T-helper 17 cell (primary cell): Measurements from ENCODE around the gene LMAN1L. TPM values are rescaled to one million over a fixed set of nuclear protein-coding genes. Genes with fewer than 3 reads are reported as not detected.

Experiments
- ATAC-seq: fragments of 150-1000 bp; cut with Tn5 transposase; 2 replicates; pipeline ENCODE4 v1.10.0; 2021; ENCODE audit warnings: mild to moderate bottlenecking, moderate library complexity
- DNase-seq, 3 donors: peaks; one replicate each; pipeline versions ENCODE4 v3.0.0 to v3.0.0-alpha.2; 2020 to 2021
- H3K9me3 ChIP-seq: one replicate; pipeline ENCODE4 v1.7.0; 2013; ENCODE audit warnings: low read length, mild to moderate bottlenecking; ENCODE audit not compliant: control insufficient read depth, poor library complexity, severe bottlenecking
- H3K27ac Mint-ChIP-seq: one replicate; pipeline ENCODE4 v1.8.0; 2022; ENCODE audit warnings: mild to moderate bottlenecking, moderate library complexity, mixed read lengths
- H3K27me3 Mint-ChIP-seq: one replicate; pipeline ENCODE4 v1.8.0; 2022; ENCODE audit warnings: mixed read lengths
- H3K36me3 Mint-ChIP-seq: one replicate; pipeline ENCODE4 v1.8.0; 2022; ENCODE audit warnings: low read depth, mixed read lengths
- H3K4me1 Mint-ChIP-seq: one replicate; pipeline ENCODE4 v1.8.0; 2022; ENCODE audit warnings: mild to moderate bottlenecking, mixed read lengths
- H3K4me3 Mint-ChIP-seq: one replicate; pipeline ENCODE4 v1.8.0; 2022; ENCODE audit warnings: mild to moderate bottlenecking, moderate library complexity, mixed read lengths
- total RNA-seq, 4 donors: library from RNA in 2 of 4; stranded (reverse) in 2 of 4; gene quantifications; one replicate each; pipeline ENCODE4 v1.2.3 and lab custom pipeline; 2022 to 2026

LMAN1L gene
- total RNA-seq, 2 donors from 2014 or later: 0.82 to 0.91 TPM

- peaks cover 37% of the 10 kb centered on the region for H3K4me1 Mint-ChIP-seq
- no peaks in the 10 kb centered on the region for H3K36me3 Mint-ChIP-seq
- DNase-seq: peak; percentile 91 to 94 (median 93)
- no peaks in the 10 kb centered on the region for H3K27me3 Mint-ChIP-seq
- peak within 1 kb of the TSS; percentile 66 for H3K27ac Mint-ChIP-seq
- H3K4me3 Mint-ChIP-seq: peak within 1 kb of the TSS; percentile 90
- no peaks in the 10 kb centered on the region for H3K9me3 ChIP-seq
- peak; percentile 93 for ATAC-seq
These were observed 30.2 kb downstream of the LMAN1L start, which contains the start of gene ULK3 for GRCh38 chr15:74842581-74843444. Gene ULK3 (minus strand): TSS chr15:74843156. CDS start chr15:74843105, 51 bp downstream.

- no peaks in the 10 kb centered on the region for H3K9me3 ChIP-seq
- H3K36me3 Mint-ChIP-seq: no peaks in the 10 kb centered on the region
- ATAC-seq (no peak), DNase-seq (no peak)
- no peaks in the 10 kb centered on the region for H3K27me3 Mint-ChIP-seq
- H3K4me1 Mint-ChIP-seq: peaks cover 37% of the 10 kb centered on the region
- peak overlapping the region; percentile 66 for H3K27ac Mint-ChIP-seq
- H3K4me3 Mint-ChIP-seq: peak overlapping the region; percentile 90
These were observed 30.8 kb downstream of the LMAN1L start for GRCh38 chr15:74843445-74843828.

- H3K36me3 Mint-ChIP-seq: peaks cover 2% of the 10 kb centered on the region
- peaks cover 37% of the 10 kb centered on the region for H3K4me1 Mint-ChIP-seq
- peak overlapping the region; percentile 90 for H3K4me3 Mint-ChIP-seq
- H3K27me3 Mint-ChIP-seq: no peaks in the 10 kb centered on the region
- peak overlapping the region; percentile 66 for H3K27ac Mint-ChIP-seq
- DNase-seq (no peak), ATAC-seq (no peak)
- no peaks in the 10 kb centered on the region for H3K9me3 ChIP-seq
These were observed 31.3 kb downstream of the LMAN1L start for GRCh38 chr15:74843891-74844299.

GRCh38 chr15:74844319-74845207, 31.9 kb downstream of the LMAN1L start:
- ATAC-seq (no peak), DNase-seq (no peak)
- no peaks in the 10 kb centered on the region for H3K9me3 ChIP-seq
- H3K36me3 Mint-ChIP-seq: peaks cover 2% of the 10 kb centered on the region
- H3K27ac Mint-ChIP-seq: peak overlapping the region; percentile 87
- no peaks in the 10 kb centered on the region for H3K27me3 Mint-ChIP-seq
- peak overlapping the region; percentile 82 for H3K4me3 Mint-ChIP-seq
- H3K4me1 Mint-ChIP-seq: peaks cover 37% of the 10 kb centered on the region

- peak overlapping the region; percentile 82 for H3K4me3 Mint-ChIP-seq
- ATAC-seq (peak; percentile 51), DNase-seq (peak in 2 of 3 donors; percentile 27 to 30)
- peaks cover 34% of the 10 kb centered on the region for H3K4me1 Mint-ChIP-seq
- peak overlapping the region; percentile 87 for H3K27ac Mint-ChIP-seq
- H3K36me3 Mint-ChIP-seq: peaks cover 2% of the 10 kb centered on the region
- no peaks in the 10 kb centered on the region for H3K27me3 Mint-ChIP-seq
- no peaks in the 10 kb centered on the region for H3K9me3 ChIP-seq
These were observed 32.6 kb downstream of the LMAN1L start for GRCh38 chr15:74845208-74845568.

- Mint-ChIP-seq H3K4me1 (peaks cover 34% of the 10 kb centered on the region), H3K27me3 (no peaks in the 10 kb centered on the region), H3K36me3 (peaks cover 2% of the 10 kb centered on the region), H3K4me3 (peak overlapping the region; percentile 82), H3K27ac (peak overlapping the region; percentile 87)
- peak; percentile 10 for ATAC-seq
- no peak for DNase-seq
- H3K9me3 ChIP-seq: no peaks in the 10 kb centered on the region
These were observed 32.9 kb downstream of the LMAN1L start for GRCh38 chr15:74845581-74845980.

GRCh38 chr15:74847432-74847831, 34.8 kb downstream of the LMAN1L start:
- DNase-seq (no peak), ATAC-seq (no peak)
- H3K27me3 Mint-ChIP-seq: no peaks in the 10 kb centered on the region
- no peaks in the 10 kb centered on the region for H3K9me3 ChIP-seq
- peaks cover 24% of the 10 kb centered on the region for H3K4me1 Mint-ChIP-seq
- H3K36me3 Mint-ChIP-seq: peaks cover 2% of the 10 kb centered on the region
- no peak overlapping the region for H3K4me3 Mint-ChIP-seq
- peak overlapping the region; percentile 86 for H3K27ac Mint-ChIP-seq

- DNase-seq: no peak
- no peaks in the 10 kb centered on the region for H3K27me3 Mint-ChIP-seq
- peaks cover 4% of the 10 kb centered on the region for H3K36me3 Mint-ChIP-seq
- peaks cover 5% of the 10 kb centered on the region for H3K4me1 Mint-ChIP-seq
- no peak overlapping the region for H3K27ac Mint-ChIP-seq
- ATAC-seq: no peak
- no peaks in the 10 kb centered on the region for H3K9me3 ChIP-seq
- H3K4me3 Mint-ChIP-seq: no peak overlapping the region
These were observed 37.8 kb downstream of the LMAN1L start for GRCh38 chr15:74850393-74850792.

- ATAC-seq (no peak), DNase-seq (no peak)
- no peaks in the 10 kb centered on the region for H3K9me3 ChIP-seq
- peaks cover 5% of the 10 kb centered on the region for H3K4me1 Mint-ChIP-seq
- H3K27ac Mint-ChIP-seq: no peak overlapping the region
- no peaks in the 10 kb centered on the region for H3K27me3 Mint-ChIP-seq
- peaks cover 4% of the 10 kb centered on the region for H3K36me3 Mint-ChIP-seq
- no peak overlapping the region for H3K4me3 Mint-ChIP-seq
These were observed 39.3 kb downstream of the LMAN1L start for GRCh38 chr15:74851960-74852359.

- no peak for ATAC-seq
- H3K36me3 Mint-ChIP-seq: peaks cover 2% of the 10 kb centered on the region
These were observed 41.9 kb downstream of the LMAN1L start for GRCh38 chr15:74854453-74855022.

GRCh38 chr15:74855857-74856256, 43.2 kb downstream of the LMAN1L start:
- Mint-ChIP-seq H3K36me3 (peaks cover 2% of the 10 kb centered on the region), H3K4me1 (peaks cover 25% of the 10 kb centered on the region), H3K27ac (peak overlapping the region; percentile 63), H3K4me3 (no peak overlapping the region), H3K27me3 (no peaks in the 10 kb centered on the region)
- DNase-seq: no peak
- no peaks in the 10 kb centered on the region for H3K9me3 ChIP-seq
- no peak for ATAC-seq

More at GRCh38 chr15:74854453-74855022, 41.9 kb downstream of the LMAN1L start:
- Mint-ChIP-seq H3K4me1 (peaks cover 20% of the 10 kb centered on the region), H3K27ac (peak overlapping the region; percentile 16), H3K4me3 (no peak overlapping the region), H3K27me3 (no peaks in the 10 kb centered on the region)
- no peak for DNase-seq
- no peaks in the 10 kb centered on the region for H3K9me3 ChIP-seq

- Mint-ChIP-seq H3K4me1 (peaks cover 25% of the 10 kb centered on the region), H3K27me3 (no peaks in the 10 kb centered on the region), H3K27ac (peak overlapping the region; percentile 63), H3K36me3 (peaks cover 2% of the 10 kb centered on the region), H3K4me3 (no peak overlapping the region)
- no peaks in the 10 kb centered on the region for H3K9me3 ChIP-seq
- DNase-seq: no peak
- no peak for ATAC-seq
These were observed 43.9 kb downstream of the LMAN1L start for GRCh38 chr15:74856537-74856936.
